ENCODE results near the gene RBM22.

The RBM22 gene

DNA sequence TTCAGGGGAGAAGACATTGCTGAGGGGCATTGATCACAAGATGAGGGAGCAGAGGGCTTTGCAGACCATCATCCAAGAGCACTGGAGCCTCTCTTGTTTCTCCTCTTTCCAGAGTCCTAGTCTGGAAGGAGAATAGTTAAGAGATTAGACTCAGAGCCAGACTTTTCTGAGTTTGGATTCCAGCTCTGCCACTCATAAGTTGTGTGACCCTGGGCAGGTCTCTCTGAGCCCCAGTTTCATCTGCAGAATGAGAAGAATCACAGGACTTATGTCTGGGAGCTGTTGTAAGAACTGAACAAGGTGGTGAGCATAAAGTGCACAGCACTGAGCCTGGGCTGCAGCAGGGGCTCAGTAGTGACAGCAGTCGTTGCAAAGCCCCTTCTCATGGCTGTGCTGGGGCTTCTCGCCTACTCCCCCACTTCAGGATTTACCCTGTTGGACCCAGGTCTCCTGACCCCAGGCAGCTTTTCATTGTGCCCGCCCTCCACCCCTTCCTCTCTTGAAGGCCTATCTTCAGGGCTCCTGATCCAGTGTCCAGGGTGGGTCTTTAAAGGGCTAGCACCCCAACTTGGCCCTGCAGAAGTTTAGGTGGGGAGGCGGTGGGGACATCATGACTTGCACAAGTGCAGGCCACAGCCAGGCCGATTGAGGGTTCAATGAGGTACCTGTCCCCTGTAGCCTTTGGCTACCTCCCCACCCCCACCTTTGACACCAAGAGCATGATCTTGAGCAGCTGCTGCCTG, 58.9 kb downstream of the RBM22 start:
- TF ChIP-seq RAD21 (IDR thresholded peaks at IDR 0.05; ENCODE audit: low read depth) (no peak), YY1 (IDR thresholded peaks at IDR 0.05; ENCODE audit: low read depth) (no peak), CREB1 (IDR thresholded peaks at IDR 0.05; ENCODE audit: low read depth) (no peak), TCF12 (IDR thresholded peaks at IDR 0.05; ENCODE audit: low read depth) (no peak), TEAD4 (IDR thresholded peaks at IDR 0.05) (no peak)
- TF ChIP-seq, protein P1, sequence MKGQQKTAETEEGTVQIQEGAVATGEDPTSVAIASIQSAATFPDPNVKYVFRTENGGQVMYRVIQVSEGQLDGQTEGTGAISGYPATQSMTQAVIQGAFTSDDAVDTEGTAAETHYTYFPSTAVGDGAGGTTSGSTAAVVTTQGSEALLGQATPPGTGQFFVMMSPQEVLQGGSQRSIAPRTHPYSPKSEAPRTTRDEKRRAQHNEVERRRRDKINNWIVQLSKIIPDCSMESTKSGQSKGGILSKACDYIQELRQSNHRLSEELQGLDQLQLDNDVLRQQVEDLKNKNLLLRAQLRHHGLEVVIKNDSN (IDR thresholded peaks at IDR 0.05): no peak
- TF ChIP-seq, protein P2, sequence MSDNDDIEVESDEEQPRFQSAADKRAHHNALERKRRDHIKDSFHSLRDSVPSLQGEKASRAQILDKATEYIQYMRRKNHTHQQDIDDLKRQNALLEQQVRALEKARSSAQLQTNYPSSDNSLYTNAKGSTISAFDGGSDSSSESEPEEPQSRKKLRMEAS (IDR thresholded peaks at IDR 0.05): no peak

DNA sequence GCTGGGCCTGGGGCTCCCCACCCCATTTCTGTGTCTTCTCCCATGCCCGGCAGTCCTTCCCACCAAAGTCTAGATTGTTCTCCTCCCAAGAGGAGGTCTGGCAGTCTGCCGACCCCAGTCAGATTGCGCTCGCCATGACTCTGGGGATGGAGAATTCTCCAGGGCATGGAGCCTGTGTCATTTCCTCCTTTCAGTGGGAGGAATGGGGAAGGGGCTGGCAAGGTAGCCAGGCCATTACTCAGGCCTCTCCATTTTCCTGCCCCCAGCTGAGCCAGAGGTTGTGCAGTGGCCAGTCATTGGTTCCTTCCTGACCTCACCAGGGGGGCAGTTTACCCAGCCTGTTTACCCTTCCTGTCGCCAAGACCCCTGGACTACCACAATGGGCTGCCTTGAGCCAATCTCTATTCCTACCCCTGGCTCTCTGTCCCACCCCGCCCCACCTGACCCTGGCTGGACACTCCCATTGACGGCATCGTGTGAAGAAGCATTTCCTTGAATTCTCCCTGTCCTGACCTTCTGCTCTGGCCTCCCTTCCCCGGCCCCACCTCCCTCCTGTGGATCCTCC, 59.8 kb downstream of the RBM22 start:
- TF ChIP-seq NFIC (IDR thresholded peaks at IDR 0.05): peak; percentile 22; the same call in 1 of the 2 replicates
- peak; percentile 56; the same call in 1 of the 2 replicates for TF ChIP-seq EP300 (IDR thresholded peaks at IDR 0.05; ENCODE audit: borderline replicate concordance)
- peak; percentile 41; the same call in 1 of the 2 replicates for TF ChIP-seq TCF12 (IDR thresholded peaks at IDR 0.05; ENCODE audit: low read depth)
- TF ChIP-seq YY1 (IDR thresholded peaks at IDR 0.05; ENCODE audit: low read depth): 0 out of 2 replicates have a peak, but pooled peaks have one; percentile 29
- no peak for TF ChIP-seq FOXM1 (IDR thresholded peaks at IDR 0.05; ENCODE audit: borderline replicate concordance, low read depth)
- TF ChIP-seq CEBPB (IDR thresholded peaks at IDR 0.05): no peak
